Ascending aorta (tissue), 2 donors: ENCODE data around the gene CASP3. TPM values are rescaled to one million over a fixed set of nuclear protein-coding genes. Genes with fewer than 3 reads are reported as not detected.

Source experiments
- DNase-seq, 2 donors: peaks; one replicate each; pipeline ENCODE4 v3.0.0-alpha.2; 2019; ENCODE audit warnings: low spot score in 2 of 2
- H3K27ac ChIP-seq, 2 donors: fragments of 200-600 bp; sonication (generic); one replicate each; pipeline ENCODE4 v1.5.1; 2016 to 2017; ENCODE audit warnings: mild to moderate bottlenecking in 1 of 2
- H3K27me3 ChIP-seq: fragments of 200-600 bp; sonication (generic); one replicate; pipeline ENCODE4 v1.5.1; 2017
- H3K36me3 ChIP-seq, 2 donors: fragments of 200-600 bp; sonication (generic); one replicate each; pipeline ENCODE4 v1.5.1; 2016
- H3K4me1 ChIP-seq, 2 donors: fragments of 200-600 bp; sonication (generic); one replicate each; pipeline ENCODE4 v1.5.1; 2016 to 2017; ENCODE audit warnings: mild to moderate bottlenecking in 1 of 2
- H3K4me3 ChIP-seq, 2 donors: fragments of 200-600 bp; sonication (generic); one replicate each; pipeline ENCODE4 v1.5.1; 2016 to 2017; ENCODE audit warnings: mild to moderate bottlenecking in 1 of 2
- H3K9me3 ChIP-seq, 2 donors: fragments of 200-600 bp; sonication (generic); one replicate each; pipeline ENCODE4 v1.5.1; 2016
- intact Hi-C: fragments of 100-400 bp; cut with DNase I; formaldehyde crosslinking; loops from one replicate; pipeline ENCODE4 v1.15.1; 2023
- total RNA-seq: library from RNA; depleted of rRNA; stranded (reverse); fragments of >200 nt; gene quantifications from one replicate; pipeline ENCODE4 v1.1.0, GENCODE V29; 2016
- TF ChIP-seq, protein P1 (sequence below), 3 experiments: fragments of 200-600 bp in 2 of 3; fragments of 450-650 bp in 1 of 3; sonication (generic) in 2 of 3; IDR thresholded peaks; one replicate each; pipeline ENCODE4 v1.5.1; 2016 to 2019; ENCODE audit warnings: antibody characterized with exemption in 3 of 3, mild to moderate bottlenecking in 1 of 3, moderate library complexity in 1 of 3

CASP3 gene
- total RNA-seq, 1 donor from 2014 or later, result 1.5 TPM

DNA sequence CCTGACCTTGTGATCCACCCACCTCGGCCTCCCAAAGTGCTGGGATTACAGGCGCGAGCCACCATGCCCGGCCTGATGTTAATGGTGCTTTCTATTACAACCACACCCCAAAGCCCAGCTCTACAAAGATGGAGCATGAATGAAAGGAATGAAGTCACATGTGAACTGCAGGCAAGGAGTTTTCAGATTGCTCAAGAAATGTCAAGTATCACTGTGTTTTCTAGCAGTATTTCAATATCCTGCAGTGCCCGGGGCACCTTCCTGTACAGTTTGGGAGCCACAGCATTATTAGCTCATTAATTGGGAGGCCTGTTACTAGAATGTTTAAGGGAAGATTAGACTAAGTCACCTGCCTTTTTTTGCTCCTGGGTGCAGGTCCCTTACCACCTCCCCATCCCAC is 40.4 kb upstream of the CASP3 start:
- no peaks in the 10 kb centered on the region for H3K9me3 ChIP-seq
- no peaks in the 10 kb centered on the region for H3K27me3 ChIP-seq
- intact Hi-C loops, result no loop called here
- H3K4me3 ChIP-seq, result no peak overlapping the region
- H3K27ac ChIP-seq, result no peak overlapping the region
- H3K36me3 ChIP-seq, result peaks cover 6 to 13% of the 10 kb centered on the region in 2 donors
- TF ChIP-seq, protein P1, sequence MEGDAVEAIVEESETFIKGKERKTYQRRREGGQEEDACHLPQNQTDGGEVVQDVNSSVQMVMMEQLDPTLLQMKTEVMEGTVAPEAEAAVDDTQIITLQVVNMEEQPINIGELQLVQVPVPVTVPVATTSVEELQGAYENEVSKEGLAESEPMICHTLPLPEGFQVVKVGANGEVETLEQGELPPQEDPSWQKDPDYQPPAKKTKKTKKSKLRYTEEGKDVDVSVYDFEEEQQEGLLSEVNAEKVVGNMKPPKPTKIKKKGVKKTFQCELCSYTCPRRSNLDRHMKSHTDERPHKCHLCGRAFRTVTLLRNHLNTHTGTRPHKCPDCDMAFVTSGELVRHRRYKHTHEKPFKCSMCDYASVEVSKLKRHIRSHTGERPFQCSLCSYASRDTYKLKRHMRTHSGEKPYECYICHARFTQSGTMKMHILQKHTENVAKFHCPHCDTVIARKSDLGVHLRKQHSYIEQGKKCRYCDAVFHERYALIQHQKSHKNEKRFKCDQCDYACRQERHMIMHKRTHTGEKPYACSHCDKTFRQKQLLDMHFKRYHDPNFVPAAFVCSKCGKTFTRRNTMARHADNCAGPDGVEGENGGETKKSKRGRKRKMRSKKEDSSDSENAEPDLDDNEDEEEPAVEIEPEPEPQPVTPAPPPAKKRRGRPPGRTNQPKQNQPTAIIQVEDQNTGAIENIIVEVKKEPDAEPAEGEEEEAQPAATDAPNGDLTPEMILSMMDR (IDR thresholded peaks at IDR 0.05), result no peak
- no peak for DNase-seq
- H3K4me1 ChIP-seq, result no peaks in the 10 kb centered on the region

DNA sequence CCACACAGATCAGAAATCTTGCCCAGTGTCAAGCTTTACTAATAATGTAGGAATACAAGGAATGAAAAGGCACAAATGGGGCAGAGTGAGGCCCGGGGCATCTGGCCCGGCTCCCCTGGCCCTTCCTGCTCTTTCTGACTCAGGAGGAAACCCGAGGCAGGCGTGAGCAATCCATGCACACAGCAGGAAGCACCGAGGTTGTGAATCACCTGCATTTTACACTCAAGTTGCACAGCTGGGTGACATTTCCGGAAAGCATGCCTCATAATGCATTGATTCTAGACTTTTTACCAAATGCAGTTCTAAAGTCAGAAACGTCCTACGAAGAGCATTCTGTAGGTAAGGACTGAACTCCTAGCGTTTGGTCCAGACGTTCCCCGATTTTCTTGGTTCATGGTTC is 39.2 kb upstream of the CASP3 start:
- peaks cover 6 to 7% of the 10 kb centered on the region in 2 donors for H3K36me3 ChIP-seq
- H3K27me3 ChIP-seq, result no peaks in the 10 kb centered on the region
- intact Hi-C loops, result no loop called here
- DNase-seq, result no peak
- no peak overlapping the region for H3K4me3 ChIP-seq
- no peak overlapping the region for H3K27ac ChIP-seq
- no peaks in the 10 kb centered on the region for H3K4me1 ChIP-seq
- no peaks in the 10 kb centered on the region for H3K9me3 ChIP-seq
- TF ChIP-seq, protein P1 (IDR thresholded peaks at IDR 0.05), result no peak

DNA sequence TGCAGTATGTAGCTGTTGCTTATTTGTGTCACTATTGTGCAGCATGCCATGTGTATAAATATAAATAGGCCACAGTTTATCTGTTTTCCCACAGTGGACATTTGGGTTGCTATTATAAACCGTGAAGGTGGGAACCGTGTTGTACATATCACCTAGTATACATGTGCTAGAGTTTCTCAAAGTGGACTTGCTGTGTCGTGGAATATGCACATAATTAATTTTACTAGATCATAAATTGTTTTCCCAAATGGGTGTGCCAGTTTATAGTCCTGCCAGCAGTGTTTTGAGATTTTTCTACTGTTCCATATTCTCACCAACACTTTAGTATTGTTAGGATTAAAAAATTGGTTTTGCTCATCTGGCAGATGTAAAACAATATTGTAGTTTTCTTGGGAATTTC is 38.8 kb upstream of the CASP3 start:
- Histone ChIP-seq H3K36me3 (peaks cover 6% of the 10 kb centered on the region in 2 donors), H3K9me3 (no peaks in the 10 kb centered on the region), H3K4me1 (no peaks in the 10 kb centered on the region), H3K27ac (no peak overlapping the region), H3K4me3 (no peak overlapping the region), H3K27me3 (no peaks in the 10 kb centered on the region)
- DNase-seq, result no peak
- TF ChIP-seq, protein P1 (IDR thresholded peaks at IDR 0.05), result no peak
- intact Hi-C loops, result no loop called here

DNA sequence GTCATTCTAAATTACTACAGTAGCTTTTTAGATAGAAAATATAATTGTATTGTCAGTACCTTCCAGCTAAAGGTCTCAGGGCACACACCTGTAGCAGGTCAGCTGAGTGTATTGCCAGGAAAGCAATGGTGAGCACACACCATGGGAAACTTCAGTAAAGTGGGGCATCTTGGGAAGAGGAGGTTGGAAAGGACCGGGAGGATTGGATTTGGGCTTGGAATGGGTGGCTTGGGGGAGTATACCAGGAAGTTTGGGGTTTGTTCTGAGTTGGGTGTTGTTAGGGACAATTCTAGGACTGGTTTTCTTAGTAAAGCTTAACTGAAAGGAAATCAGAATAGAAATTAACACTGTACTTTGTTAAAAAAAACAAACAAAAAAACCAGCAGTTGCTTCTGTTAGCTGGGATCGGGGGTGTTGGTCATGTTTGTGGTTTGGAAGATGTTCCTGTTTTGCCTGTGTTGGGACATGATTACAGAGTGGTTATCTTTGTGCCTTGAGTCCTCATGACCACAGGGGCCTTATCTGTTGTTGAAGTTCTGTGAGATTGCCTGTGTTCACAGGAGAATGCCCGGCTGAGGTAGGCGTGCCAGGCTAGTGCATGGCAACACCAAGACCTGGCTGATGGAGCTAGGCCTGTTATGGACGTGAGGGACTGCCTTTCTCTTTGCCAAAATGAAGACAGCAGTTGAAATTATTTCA is 35.4 kb upstream of the CASP3 start:
- Histone ChIP-seq H3K36me3 (peaks cover 0 to 2% of the 10 kb centered on the region in 2 donors), H3K9me3 (no peaks in the 10 kb centered on the region), H3K4me3 (no peak overlapping the region), H3K4me1 (no peaks in the 10 kb centered on the region), H3K27ac (no peak overlapping the region), H3K27me3 (no peaks in the 10 kb centered on the region)
- intact Hi-C loops, result no loop called here
- no peak for DNase-seq
- TF ChIP-seq, protein P1 (IDR thresholded peaks at IDR 0.05), result no peak

DNA sequence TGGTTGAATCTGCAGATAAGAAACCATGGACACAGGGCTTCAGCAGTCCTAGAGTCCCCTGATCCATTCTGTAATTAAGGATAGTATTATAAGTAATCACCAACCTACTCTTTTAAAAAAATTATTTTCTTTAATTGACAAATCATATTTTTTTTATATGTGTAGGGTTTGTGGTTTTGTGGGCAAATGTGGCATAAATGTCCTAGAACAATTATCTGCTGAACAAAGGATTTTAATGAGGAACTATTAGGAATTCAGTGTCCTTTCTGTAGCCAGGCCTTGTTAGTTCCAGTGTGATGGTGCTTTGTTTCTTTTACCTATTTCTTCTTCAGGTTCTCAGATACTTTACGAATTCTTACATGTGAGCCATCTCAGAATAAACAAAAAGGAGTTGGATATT is 32.7 kb upstream of the CASP3 start:
- TF ChIP-seq, protein P1 (IDR thresholded peaks at IDR 0.05), result no peak
- H3K4me3 ChIP-seq, result no peak overlapping the region
- no peaks in the 10 kb centered on the region for H3K27me3 ChIP-seq
- intact Hi-C loops, result no loop called here
- no peak for DNase-seq
- H3K27ac ChIP-seq, result no peak overlapping the region
- H3K9me3 ChIP-seq, result no peaks in the 10 kb centered on the region
- no peaks in the 10 kb centered on the region for H3K4me1 ChIP-seq
- H3K36me3 ChIP-seq, result peaks cover 2 to 3% of the 10 kb centered on the region in 2 donors
